ENCODE data around the gene IDUA.

IDUA gene

GRCh38 chr4:955161-955921 lies 31.5 kb upstream of the IDUA start:
- Histone ChIP-seq H3K9me3 (no peaks in the 10 kb centered on the region), H3K4me3 (no peak overlapping the region), H3K27me3 (no peaks in the 10 kb centered on the region), H3K36me3 (peaks cover 6 to 92% (median 59%) of the 10 kb centered on the region in 3 donors), H3K4me1 (no peaks in the 10 kb centered on the region), H3K27ac (no peak overlapping the region)
- DNase-seq: peak; percentile 14 to 61
- no peak for TF ChIP-seq CTCF (IDR thresholded peaks at IDR 0.05)
- intact Hi-C loops (cut with DNase I; ENCODE audit: low total_unique reads): no loop called here

GRCh38 chr4:955931-956381 lies 30.9 kb upstream of the IDUA start:
- H3K9me3 ChIP-seq: no peaks in the 10 kb centered on the region
- intact Hi-C loops (cut with DNase I; ENCODE audit: low total_unique reads): no loop called here
- no peak overlapping the region for H3K4me3 ChIP-seq
- peak in 1 of 2 donors; percentile 43 for DNase-seq
- no peaks in the 10 kb centered on the region for H3K27me3 ChIP-seq
- no peaks in the 10 kb centered on the region for H3K4me1 ChIP-seq
- H3K27ac ChIP-seq: no peak overlapping the region
- no peak for TF ChIP-seq CTCF (IDR thresholded peaks at IDR 0.05)
- H3K36me3 ChIP-seq: peaks cover 6 to 98% (median 59%) of the 10 kb centered on the region in 3 donors

- H3K27ac ChIP-seq: no peak overlapping the region
- no peaks in the 10 kb centered on the region for H3K27me3 ChIP-seq
- H3K9me3 ChIP-seq: no peaks in the 10 kb centered on the region
- peaks cover 6 to 98% (median 58%) of the 10 kb centered on the region in 3 donors for H3K36me3 ChIP-seq
- intact Hi-C loops (cut with DNase I; ENCODE audit: low total_unique reads): no loop called here
- no peak for TF ChIP-seq CTCF (IDR thresholded peaks at IDR 0.05)
- DNase-seq: peak in 1 of 2 donors; percentile 7
- H3K4me3 ChIP-seq: no peak overlapping the region
- H3K4me1 ChIP-seq: no peaks in the 10 kb centered on the region
These were observed 30.2 kb upstream of the IDUA start for GRCh38 chr4:956531-957230.

DNA sequence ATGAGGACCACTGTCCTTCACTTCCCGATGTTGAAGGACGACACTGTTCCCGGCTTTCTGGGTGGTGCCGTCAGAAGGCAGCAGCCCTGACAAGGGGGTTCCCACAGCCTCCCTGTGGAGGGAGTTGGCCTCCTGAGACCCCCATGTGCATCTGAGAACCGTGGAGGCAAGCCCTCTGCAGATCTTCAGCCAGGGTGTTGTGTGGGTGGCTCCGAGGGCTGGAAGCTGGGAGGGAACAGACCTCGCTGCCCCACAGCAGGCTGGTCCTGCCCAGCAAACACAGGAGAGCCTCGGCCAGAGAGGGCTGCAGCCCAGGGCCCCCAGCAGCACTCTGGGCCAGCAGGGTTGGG lies 29.6 kb upstream of the IDUA start:
- peak; percentile 10 to 55 for DNase-seq

More for the DNA sequence above, 29.6 kb upstream of the IDUA start:
- no peaks in the 10 kb centered on the region for H3K4me1 ChIP-seq
- no peaks in the 10 kb centered on the region for H3K27me3 ChIP-seq
- H3K9me3 ChIP-seq: no peaks in the 10 kb centered on the region
- no peak for TF ChIP-seq CTCF (IDR thresholded peaks at IDR 0.05)
- no peak overlapping the region for H3K27ac ChIP-seq
- intact Hi-C loops (cut with DNase I; ENCODE audit: low total_unique reads): no loop called here
- peaks cover 6 to 98% (median 63%) of the 10 kb centered on the region in 3 donors for H3K36me3 ChIP-seq
- no peak overlapping the region for H3K4me3 ChIP-seq

All from tibial artery (tissue), 4 donors.